ENCODE results near the gene CYP26C1. TPM values are rescaled to one million over a fixed set of nuclear protein-coding genes. Genes with fewer than 3 reads are reported as not detected.

The CYP26C1 gene
- polyA plus RNA-seq, 1 donor from 2014 or later: not detected

GRCh38 chr10:93113042-93113441, 52.4 kb downstream of the CYP26C1 start:
- H3K27me3 ChIP-seq (ENCODE audit: insufficient read depth, low read depth, low read length): no peaks in the 10 kb centered on the region
- H2AFZ ChIP-seq (ENCODE audit: low read depth, low read length): no peak overlapping the region
- H3K9me2 ChIP-seq (ENCODE audit: insufficient read depth, low read length): no peaks in the 10 kb centered on the region
- no peaks in the 10 kb centered on the region for H4K20me1 ChIP-seq (ENCODE audit: insufficient read depth)
- H3K9me3 ChIP-seq (ENCODE audit: low read length): no peaks in the 10 kb centered on the region
- no peak overlapping the region for H3K4me3 ChIP-seq (ENCODE audit: low read length)
- H3K79me2 ChIP-seq (replicated peaks; ENCODE audit: insufficient read depth, low read length): no peaks in the 10 kb centered on the region
- H3K4me2 ChIP-seq (ENCODE audit: low read length): no peak overlapping the region
- TF ChIP-seq MXI1 (conservative IDR thresholded peaks at IDR 0.05; ENCODE audit: poor library complexity, severe bottlenecking): no peak
- no peak for TF ChIP-seq TAF1 (IDR thresholded peaks at IDR 0.05; ENCODE audit: low read depth)
- no peak for TF ChIP-seq REST (IDR thresholded peaks at IDR 0.05; ENCODE audit: borderline replicate concordance)
- no peak overlapping the region for H3K9ac ChIP-seq (ENCODE audit: low read length)
- H3K27ac ChIP-seq (ENCODE audit: low read length): no peak overlapping the region
- H3K36me3 ChIP-seq (ENCODE audit: insufficient read depth, low read length): no peaks in the 10 kb centered on the region
- H3F3A ChIP-seq (ENCODE audit: insufficient read depth, low read length, poor library complexity, severe bottlenecking): no peaks in the 10 kb centered on the region

- Histone ChIP-seq H3K36me3 (ENCODE audit: insufficient read depth, low read length) (no peaks in the 10 kb centered on the region), H3K9me3 (ENCODE audit: low read length) (no peaks in the 10 kb centered on the region), H4K20me1 (ENCODE audit: insufficient read depth) (no peaks in the 10 kb centered on the region), H3F3A (ENCODE audit: insufficient read depth, low read length, poor library complexity, severe bottlenecking) (no peaks in the 10 kb centered on the region), H3K27ac (ENCODE audit: low read length) (no peak overlapping the region), H3K4me3 (ENCODE audit: low read length) (no peak overlapping the region), H3K79me2 (replicated peaks; ENCODE audit: insufficient read depth, low read length) (no peaks in the 10 kb centered on the region), H3K4me2 (ENCODE audit: low read length) (no peak overlapping the region), H3K9me2 (ENCODE audit: insufficient read depth, low read length) (no peaks in the 10 kb centered on the region), H3K27me3 (ENCODE audit: insufficient read depth, low read depth, low read length) (no peaks in the 10 kb centered on the region), H2AFZ (ENCODE audit: low read depth, low read length) (no peak overlapping the region), H3K9ac (ENCODE audit: low read length) (no peak overlapping the region)
- TF ChIP-seq TAF1 (IDR thresholded peaks at IDR 0.05; ENCODE audit: low read depth) (no peak), RAD21 (conservative IDR thresholded peaks at IDR 0.05) (no peak), EP300 (conservative IDR thresholded peaks at IDR 0.05; ENCODE audit: poor library complexity, severe bottlenecking) (no peak), MXI1 (conservative IDR thresholded peaks at IDR 0.05; ENCODE audit: poor library complexity, severe bottlenecking) (no peak), SMC3 (conservative IDR thresholded peaks at IDR 0.05; ENCODE audit: poor library complexity) (no peak), EZH2 (IDR thresholded peaks at IDR 0.05; ENCODE audit: borderline replicate concordance, insufficient read depth, low read length, poor library complexity, severe bottlenecking) (no peak), REST (IDR thresholded peaks at IDR 0.05; ENCODE audit: borderline replicate concordance) (no peak), CTCF (IDR thresholded peaks at IDR 0.05; ENCODE audit: poor library complexity, severe bottlenecking) (no peak), POLR2AphosphoS5 (IDR thresholded peaks at IDR 0.05) (no peak)
These were observed 55.2 kb downstream of the CYP26C1 start for GRCh38 chr10:93115661-93116383.

Measured in neural cell (in vitro differentiated cells).